Esophagus mucosa (tissue), 1 donor: ENCODE measurements around the gene ARHGAP31. TPM values are rescaled to one million over a fixed set of nuclear protein-coding genes. Genes with fewer than 3 reads are reported as not detected.
"Not testable (repeated sequence)": the region's sequence is repeated elsewhere in the genome, so short reads cannot be mapped to it uniquely, and the experiment has no call there.

Experiments
- ATAC-seq: fragments of 200-7000 bp; cut with Tn5 transposase; one replicate; pipeline ENCODE4 v1.9.1; 2020
- total RNA-seq: library from RNA; stranded (reverse); gene quantifications from one replicate; pipeline ENCODE4 v1.2.4, GENCODE V29; 2023
- donor health status: DM: yes; HTN: yes; CAD: no.

ARHGAP31 gene
- total RNA-seq, 1 donor from 2014 or later = 4.3 TPM

GRCh38 chr3:119295816-119296726, 1.9 kb downstream of the ARHGAP31 start:
- no peak for ATAC-seq

GRCh38 chr3:119296727-119297122, 2.5 kb downstream of the ARHGAP31 start:
- no peak for ATAC-seq

- ATAC-seq = no peak
Observed at GRCh38 chr3:119297169-119297568, 3.0 kb downstream of the ARHGAP31 start.

- no peak for ATAC-seq
Observed at GRCh38 chr3:119298565-119298941, 4.4 kb downstream of the ARHGAP31 start.

- no peak for ATAC-seq
Observed at GRCh38 chr3:119300991-119301391, 6.8 kb downstream of the ARHGAP31 start.

GRCh38 chr3:119301662-119302061, 7.5 kb downstream of the ARHGAP31 start:
- ATAC-seq = no peak

- peak; percentile 44 for ATAC-seq
Observed at GRCh38 chr3:119302697-119303551, 8.7 kb downstream of the ARHGAP31 start.

GRCh38 chr3:119304201-119304713, 10.1 kb downstream of the ARHGAP31 start:
- no peak for ATAC-seq

- ATAC-seq = no peak
Observed at GRCh38 chr3:119305286-119305685, 11.1 kb downstream of the ARHGAP31 start.

GRCh38 chr3:119306378-119306777, 12.2 kb downstream of the ARHGAP31 start:
- ATAC-seq = not testable (repeated sequence)

GRCh38 chr3:119308355-119308754, 14.2 kb downstream of the ARHGAP31 start:
- peak; percentile 35 for ATAC-seq

- ATAC-seq = no peak
Observed at GRCh38 chr3:119309591-119309990, 15.4 kb downstream of the ARHGAP31 start.

- no peak for ATAC-seq
Observed at GRCh38 chr3:119310071-119310470, 15.9 kb downstream of the ARHGAP31 start.

GRCh38 chr3:119311081-119311925, 17.1 kb downstream of the ARHGAP31 start:
- no peak for ATAC-seq

- no peak for ATAC-seq
Observed at GRCh38 chr3:119313461-119313860, 19.3 kb downstream of the ARHGAP31 start.

- ATAC-seq = no peak
Observed at GRCh38 chr3:119314821-119315220, 20.6 kb downstream of the ARHGAP31 start.

GRCh38 chr3:119315600-119316312, 21.6 kb downstream of the ARHGAP31 start:
- peak; percentile 23 for ATAC-seq

GRCh38 chr3:119316313-119316670, 22.1 kb downstream of the ARHGAP31 start:
- no peak for ATAC-seq

- no peak for ATAC-seq
Observed at GRCh38 chr3:119318876-119319275, 24.7 kb downstream of the ARHGAP31 start.

- no peak for ATAC-seq
Observed at GRCh38 chr3:119319311-119319710, 25.1 kb downstream of the ARHGAP31 start.

- ATAC-seq = not testable (repeated sequence)
Observed at GRCh38 chr3:119320785-119321184, 26.6 kb downstream of the ARHGAP31 start.
